Mammary epithelial cell (primary cell): Measurements from ENCODE around the gene SAMHD1.

Experiments
- CTCF ChIP-seq, 2 donors: IDR thresholded peaks in 1 of 2; conservative IDR thresholded peaks in 1 of 2; 2 replicates each; pipeline ENCODE4 v1.5.1; 2011 to 2012; ENCODE audit warnings: inconsistent platforms in 2 of 2, low read length in 2 of 2, mild to moderate bottlenecking in 2 of 2, control low read depth in 1 of 2, low read depth in 1 of 2; ENCODE audit not compliant: insufficient read depth in 1 of 2; ENCODE audit errors: extremely low read depth in 1 of 2
- EZH2 ChIP-seq: IDR thresholded peaks from 2 replicates; pipeline ENCODE4 v1.6.1; 2012; ENCODE audit warnings: low read length, inconsistent platforms, borderline replicate concordance

GRCh38 chr20:36908603-36909002 lies 42.9 kb downstream of the SAMHD1 start:
- TF ChIP-seq CTCF (conservative IDR thresholded peaks at IDR 0.05 in 1 of 2, IDR thresholded peaks at IDR 0.05 in 1 of 2; ENCODE audit: extremely low read depth in 1 of 2, insufficient read depth in 1 of 2, low read depth in 1 of 2, low read length in 2 of 2): no peak
- TF ChIP-seq EZH2: no peak
